Spleen (tissue), 7 donors: ENCODE results near the gene GRIN3A.

Source experiments
- CTCF ChIP-seq, 11 experiments: fragments of 200-600 bp in 7 of 11; fragments of 450-650 bp in 4 of 11; sonication (generic) in 4 of 11; IDR thresholded peaks in 8 of 11; conservative IDR thresholded peaks in 3 of 11; 1 replicate in 7 of 11; 2 replicates in 4 of 11; pipeline versions ENCODE4 v1.4.0 to v1.8.0; 2016 to 2021; ENCODE audit warnings: antibody characterized with exemption in 11 of 11, inconsistent platforms in 4 of 11, mild to moderate bottlenecking in 1 of 11
- POLR2A ChIP-seq, 3 donors: fragments of 450-650 bp; IDR thresholded peaks; one replicate each; pipeline ENCODE4 v1.5.1; 2017; ENCODE audit warnings: antibody characterized with exemption in 3 of 3, mild to moderate bottlenecking in 1 of 3
- donor health status: DM: no; HTN: no; CAD: no; lungs with moderate emphysema.
- donor health status: DM: no; HTN: no; CAD: no.
- donor health status: DM: no; HTN: no; CAD: no.

- TF ChIP-seq POLR2A (IDR thresholded peaks at IDR 0.05) (no peak), CTCF (IDR thresholded peaks at IDR 0.05 in 8 of 11, conservative IDR thresholded peaks at IDR 0.05 in 3 of 11) (no peak)
Measured at GRCh38 chr9:101639785-101640665, 98.4 kb downstream of the GRIN3A start.
